Dermis microvascular lymphatic vessel endothelial cell (primary cell): ENCODE measurements around the gene RO60. TPM values are rescaled to one million over a fixed set of nuclear protein-coding genes. Genes with fewer than 3 reads are reported as not detected.
"Not testable (repeated sequence)": the region's sequence is repeated elsewhere in the genome, so short reads cannot be mapped to it uniquely, and the experiment has no call there.

Experiments used
- DNase-seq, 2 donors: peaks; one replicate each; pipeline versions ENCODE4 v3.0.0 to v3.0.0-alpha.2; 2010; ENCODE audit warnings: low read depth in 2 of 2
- total RNA-seq: library from RNA; depleted of rRNA; stranded (reverse); fragments of >200 nt; gene quantifications from 2 replicates; pipeline ENCODE4 v1.2.1, GENCODE V29; 2014

The RO60 gene
- 147 and 168 TPM in 2 replicates for total RNA-seq

DNA sequence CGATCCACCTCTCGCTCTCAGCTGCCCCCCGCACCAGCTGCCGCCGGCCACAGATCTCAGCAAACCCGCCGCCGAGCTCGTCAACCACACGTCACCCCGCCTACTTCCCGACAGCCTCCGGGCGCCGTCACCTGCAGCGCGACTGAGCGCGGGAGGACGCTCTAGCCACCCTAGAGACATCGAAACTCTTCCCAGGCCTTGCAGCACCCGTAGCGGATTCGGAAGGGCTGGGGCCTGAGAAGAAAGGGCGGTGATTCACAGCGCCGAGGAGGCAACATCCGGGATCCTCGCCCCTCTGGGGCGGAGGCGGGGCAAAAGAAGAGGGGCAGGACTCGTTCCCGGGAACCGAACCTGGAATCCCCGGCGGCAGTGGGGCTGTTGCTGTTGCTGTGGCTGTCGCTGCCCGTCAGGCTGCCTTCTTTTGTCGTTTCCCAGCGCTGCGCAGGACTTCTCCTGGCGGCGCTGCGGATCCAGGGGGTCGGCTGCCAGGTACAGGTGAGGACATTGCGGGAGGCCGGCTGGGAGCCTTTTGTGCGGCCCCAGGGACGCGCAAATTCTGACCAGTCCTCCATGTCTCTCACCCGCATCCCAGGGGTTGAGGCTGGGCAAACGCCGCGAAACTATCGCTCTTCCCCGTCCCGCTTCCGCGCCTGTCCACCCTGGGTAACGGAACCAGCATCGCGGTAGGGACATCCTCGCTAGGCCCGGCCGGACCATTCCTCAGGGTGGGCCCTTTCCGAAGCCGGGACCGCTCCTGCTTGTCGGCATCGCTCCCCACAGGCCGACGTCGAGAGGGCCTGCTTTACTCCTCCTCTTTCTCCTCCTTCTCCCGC lies at the start of gene RO60, which contains the start of gene UCHL5:
Gene RO60 (plus strand): TSS at position 331 of the 833 bp plus-strand sequence. CDS start 9,443 bp downstream, outside the sequence.
Gene UCHL5 (minus strand): TSS at position 79 of the 833 bp plus-strand sequence. CDS start 100 bp downstream, outside the sequence.
- DNase-seq, result peak; percentile 97 to 99

DNA sequence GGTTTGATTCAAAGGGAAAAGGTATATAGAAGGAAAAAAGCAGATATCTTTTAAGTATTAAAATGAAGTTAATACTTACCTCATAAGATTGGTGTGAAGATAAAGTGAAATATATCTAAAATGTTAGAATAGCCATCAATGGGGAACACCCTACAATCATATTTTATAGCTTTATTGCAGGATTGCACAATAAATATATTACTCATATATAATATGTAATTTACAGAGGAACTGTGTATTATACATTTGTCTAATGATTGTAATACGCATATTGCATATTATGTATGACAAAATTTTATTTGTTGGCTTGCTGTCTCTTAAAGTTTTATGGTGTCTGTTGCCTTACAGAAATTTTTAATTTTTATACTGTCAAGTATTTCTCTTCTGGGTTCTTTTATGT lies 48.0 kb upstream of the RO60 start:
- no peak for DNase-seq

DNA sequence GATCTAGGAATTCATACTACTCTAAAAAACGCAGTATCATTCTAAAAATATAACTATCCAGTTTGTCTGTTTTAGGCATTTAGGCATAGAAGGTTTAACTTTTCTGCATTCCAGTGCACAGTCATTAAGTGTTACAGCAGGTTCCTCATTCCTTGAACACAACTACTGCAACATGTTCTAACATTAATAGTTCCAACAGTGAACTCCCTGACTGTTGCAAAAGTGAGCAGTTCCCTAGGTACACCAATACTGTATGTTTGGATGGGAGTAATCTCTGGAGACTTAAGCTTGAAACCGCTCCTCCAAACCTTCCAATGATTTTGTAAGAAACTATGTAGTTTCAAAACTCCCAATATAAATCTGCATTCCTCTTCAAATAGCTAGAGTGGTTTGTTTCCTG lies 46.4 kb upstream of the RO60 start:
- no peak for DNase-seq

DNA sequence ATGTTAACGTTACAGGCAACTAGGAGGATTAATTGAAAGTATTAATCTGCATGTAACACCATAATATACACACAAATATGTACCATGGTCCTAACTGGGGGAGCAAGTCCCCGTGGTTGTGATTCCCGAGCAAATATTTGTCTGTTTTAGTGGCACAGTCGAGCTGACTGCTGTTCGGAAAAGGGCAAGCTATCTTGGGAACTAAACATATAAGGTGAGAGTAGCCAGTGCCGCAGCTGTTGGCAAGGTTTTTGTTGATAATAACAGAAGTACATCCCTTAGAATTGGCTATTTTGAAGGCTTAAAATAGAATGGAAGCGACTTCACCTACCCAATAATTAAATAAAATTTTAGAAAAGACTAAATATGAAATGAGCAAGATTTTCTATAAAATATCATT lies 45.7 kb upstream of the RO60 start:
- no peak for DNase-seq

DNA sequence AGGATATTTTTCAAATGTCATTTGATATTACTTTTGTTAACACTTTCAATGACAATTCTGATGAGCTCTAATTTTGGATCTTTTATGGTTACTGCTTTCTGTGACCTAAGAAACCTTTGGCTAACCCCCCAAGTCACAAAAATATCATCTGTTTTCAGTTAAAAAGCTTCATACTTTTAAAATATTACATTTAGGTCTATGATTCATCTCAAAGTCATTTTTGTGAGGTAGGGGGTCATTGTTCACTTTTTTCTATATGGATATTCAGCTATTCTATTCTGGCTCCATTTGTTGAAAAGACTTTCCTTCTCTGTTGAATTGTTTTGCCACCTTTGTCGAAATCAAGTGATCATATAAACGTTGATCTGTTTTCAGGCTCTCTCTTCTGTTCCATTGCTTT lies 45.0 kb upstream of the RO60 start:
- DNase-seq, result peak in 1 of 2 donors; percentile 9

DNA sequence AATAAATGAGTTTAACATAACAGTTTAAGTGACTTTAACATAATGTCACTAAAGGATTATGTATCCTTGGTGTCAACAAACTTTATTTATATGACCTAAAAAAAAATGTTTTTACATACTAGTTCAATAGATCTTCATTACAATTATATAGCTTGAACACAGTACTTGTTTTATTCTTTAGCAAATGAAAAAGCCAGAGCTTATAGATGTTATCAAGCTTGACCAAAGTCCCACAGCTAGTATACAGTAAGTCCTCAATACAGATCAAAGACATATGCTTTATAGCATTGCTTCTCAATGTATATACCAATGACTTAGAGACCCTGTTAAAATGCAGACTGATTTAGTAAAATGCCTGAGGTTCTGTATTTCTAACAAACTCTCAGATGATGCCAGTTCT lies 42.6 kb upstream of the RO60 start:
- no peak for DNase-seq

DNA sequence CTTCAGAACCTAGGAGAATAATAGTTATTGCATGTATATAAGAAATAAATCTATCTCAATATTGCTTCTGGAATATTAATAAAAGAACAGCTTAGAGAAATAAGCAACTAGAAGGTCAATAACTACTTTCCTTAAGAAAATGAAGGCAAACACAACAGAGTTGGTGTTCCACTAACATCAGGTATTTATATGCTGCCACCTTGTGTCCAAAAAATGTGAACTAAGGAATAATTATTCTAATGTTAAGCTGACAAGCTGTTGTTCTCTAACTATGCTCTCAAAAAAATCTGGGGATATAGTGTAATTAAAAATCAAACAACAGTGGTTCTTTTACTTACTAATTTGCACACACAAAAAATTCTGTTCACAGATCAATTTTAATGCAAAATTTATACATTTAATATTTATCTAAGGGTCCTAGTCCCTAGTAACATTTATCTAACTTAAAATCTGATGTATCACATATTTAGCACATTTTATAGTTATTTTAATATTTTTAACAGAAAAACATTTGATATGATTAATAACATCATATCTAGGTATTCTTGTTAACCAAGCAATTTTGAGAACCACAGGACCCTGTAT lies 39.9 kb upstream of the RO60 start:
- peak; percentile 55 to 71 for DNase-seq

DNA sequence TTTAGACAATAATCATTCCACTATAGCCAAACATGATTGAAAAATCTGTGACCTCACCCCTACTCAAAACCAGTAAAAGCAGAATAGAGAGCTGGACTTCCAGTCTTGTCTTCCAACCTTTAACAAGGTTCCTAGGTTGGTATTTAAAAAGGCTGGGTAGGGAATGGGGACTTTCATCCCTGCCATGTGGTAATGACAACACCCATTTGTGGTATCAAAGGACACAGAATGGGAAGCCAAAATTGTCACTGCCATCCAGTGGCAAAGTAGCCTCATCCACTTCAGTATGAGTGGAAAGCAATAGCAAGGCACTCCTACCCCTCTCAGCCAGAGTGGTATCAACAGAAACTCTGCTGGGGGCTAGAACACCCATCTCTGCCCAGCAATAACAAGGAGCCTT lies 34.2 kb upstream of the RO60 start:
- DNase-seq, result no peak

DNA sequence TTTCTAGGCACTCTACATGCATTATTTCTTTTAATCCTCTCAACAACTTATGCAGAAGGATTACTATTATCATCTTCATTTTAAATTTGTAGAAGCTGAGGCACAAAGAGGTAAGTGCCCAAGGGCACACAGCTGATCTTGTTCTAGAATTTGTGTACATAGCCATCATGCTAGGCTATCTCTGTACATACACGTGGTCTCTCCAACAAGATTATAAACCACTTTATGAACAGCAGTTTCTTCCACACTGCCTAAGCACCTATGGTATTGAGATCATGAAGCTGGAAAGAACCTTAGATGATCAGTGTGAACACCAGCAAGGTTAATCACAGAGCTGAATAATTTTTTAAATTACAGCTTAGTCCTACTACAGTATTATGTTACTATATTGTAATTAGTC lies 29.1 kb upstream of the RO60 start:
- no peak for DNase-seq

DNA sequence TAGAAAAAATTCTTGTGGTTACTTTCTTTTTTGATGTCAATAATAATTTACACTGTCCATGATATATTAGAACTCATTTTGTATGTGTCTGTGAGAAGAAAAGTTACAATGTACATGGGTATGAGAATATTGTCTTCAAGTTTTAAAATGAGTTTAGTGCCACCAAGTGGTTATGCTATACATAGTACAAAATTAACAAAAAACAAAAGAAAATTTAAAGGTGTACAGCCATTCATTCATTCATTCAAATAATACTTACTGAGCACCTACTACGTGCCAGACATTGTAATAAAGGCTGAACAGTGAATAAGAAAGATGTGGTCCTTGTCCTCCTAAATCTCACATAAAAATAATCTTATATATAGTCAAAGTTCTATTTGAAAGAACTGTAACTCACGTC lies 28.0 kb upstream of the RO60 start:
- peak; percentile 11 to 32 for DNase-seq

DNA sequence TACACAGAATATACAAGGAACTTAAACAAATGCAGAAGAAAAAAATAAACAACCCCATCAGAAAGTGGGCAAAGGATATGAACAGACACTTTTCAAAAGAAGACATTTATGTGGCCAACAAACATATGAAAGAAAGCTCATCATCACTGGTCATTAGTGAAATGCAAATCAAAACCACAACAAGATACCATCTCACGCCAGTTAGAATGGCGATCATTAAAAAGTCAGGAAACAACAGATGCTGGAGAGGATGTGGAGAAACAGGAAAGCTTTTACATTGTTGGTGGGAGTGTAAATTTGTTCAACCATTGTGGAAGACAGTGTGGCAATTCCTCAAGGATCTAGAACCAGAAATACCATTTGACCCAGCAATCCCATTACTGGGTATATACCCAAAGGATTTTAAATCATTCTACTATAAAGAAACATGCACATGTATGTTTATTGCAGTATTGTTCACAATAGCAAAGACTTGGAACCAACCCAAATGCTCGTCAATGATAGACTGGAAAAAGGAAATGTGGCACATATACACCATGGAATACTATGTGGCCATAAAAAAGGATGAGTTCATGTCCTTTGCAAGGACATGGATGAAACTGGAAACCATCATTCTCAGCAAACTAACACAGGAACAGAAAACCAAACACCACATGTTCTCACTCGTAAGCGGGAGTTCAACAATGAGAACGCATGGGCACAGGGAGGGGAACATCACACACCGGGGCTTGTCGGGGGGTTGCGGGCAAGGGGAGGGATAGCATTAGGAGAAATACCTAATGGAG lies 26.6 kb upstream of the RO60 start:
- DNase-seq, result not testable (repeated sequence)

DNA sequence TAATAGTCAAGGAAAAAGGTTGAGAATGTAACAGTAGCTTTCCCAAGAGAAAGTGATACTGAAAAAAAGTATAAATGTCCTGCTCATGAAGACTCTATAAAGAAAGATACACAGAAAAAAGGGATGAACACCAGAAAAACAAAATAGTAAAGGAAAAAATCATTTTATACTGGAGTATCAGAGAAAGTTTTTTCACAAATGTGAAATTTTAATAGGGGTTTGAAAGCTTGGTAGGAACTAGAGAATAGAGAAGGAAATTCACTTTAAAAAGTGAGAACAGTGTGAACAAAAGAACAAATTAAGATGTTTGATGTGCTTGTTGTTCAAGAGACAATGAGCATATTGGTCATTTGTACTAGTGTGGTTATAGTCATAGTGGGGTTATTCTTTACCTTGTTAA lies 25.8 kb upstream of the RO60 start:
- no peak for DNase-seq

DNA sequence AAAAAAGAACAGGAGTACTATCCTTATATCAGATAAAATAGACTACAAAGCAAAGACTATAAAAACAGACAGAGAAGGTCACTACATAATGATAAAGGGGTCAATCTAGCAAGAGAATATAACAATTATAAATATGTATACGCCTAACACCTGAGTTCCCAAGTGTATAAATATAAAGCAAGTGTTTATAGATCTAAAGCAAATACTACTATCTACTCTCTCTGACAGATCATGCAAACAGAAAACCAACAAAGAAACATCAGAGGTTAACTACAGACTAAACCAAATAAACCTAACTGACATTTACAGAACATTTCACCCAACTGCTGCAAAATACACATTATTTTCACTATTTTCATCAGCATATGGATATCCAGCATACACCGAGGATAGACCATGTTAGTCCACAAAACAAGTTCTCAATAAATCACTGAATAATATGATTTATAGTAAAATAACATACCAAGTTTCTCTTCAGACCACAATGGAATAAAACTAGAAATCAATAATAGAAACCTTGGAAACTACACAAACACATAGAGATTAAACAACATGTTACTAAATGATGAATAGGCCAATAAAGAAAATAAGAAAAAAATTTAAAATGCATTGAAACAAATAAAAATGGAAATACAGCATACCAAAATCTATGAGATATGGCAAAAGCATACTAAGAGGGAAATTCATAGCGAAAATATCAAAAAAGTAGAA lies 22.9 kb upstream of the RO60 start:
- DNase-seq, result no peak

DNA sequence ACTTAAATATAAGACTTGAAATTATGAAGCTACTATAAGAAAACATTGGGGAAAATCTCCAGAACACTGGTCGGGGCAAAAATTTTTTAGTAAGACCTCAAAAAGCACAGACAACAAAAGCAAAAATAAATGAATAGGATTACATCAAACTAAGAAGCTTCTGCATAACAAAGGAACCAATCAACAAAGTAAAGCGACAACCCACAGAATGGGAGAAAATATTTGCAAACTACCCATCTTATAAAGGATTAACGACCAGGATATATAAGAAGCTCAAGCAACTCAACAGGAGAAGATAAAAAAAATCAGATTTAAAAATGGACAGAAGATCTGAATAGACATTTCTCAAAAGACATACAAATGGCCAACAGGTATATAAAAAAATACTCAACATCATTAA lies 19.4 kb upstream of the RO60 start:
- DNase-seq, result no peak

DNA sequence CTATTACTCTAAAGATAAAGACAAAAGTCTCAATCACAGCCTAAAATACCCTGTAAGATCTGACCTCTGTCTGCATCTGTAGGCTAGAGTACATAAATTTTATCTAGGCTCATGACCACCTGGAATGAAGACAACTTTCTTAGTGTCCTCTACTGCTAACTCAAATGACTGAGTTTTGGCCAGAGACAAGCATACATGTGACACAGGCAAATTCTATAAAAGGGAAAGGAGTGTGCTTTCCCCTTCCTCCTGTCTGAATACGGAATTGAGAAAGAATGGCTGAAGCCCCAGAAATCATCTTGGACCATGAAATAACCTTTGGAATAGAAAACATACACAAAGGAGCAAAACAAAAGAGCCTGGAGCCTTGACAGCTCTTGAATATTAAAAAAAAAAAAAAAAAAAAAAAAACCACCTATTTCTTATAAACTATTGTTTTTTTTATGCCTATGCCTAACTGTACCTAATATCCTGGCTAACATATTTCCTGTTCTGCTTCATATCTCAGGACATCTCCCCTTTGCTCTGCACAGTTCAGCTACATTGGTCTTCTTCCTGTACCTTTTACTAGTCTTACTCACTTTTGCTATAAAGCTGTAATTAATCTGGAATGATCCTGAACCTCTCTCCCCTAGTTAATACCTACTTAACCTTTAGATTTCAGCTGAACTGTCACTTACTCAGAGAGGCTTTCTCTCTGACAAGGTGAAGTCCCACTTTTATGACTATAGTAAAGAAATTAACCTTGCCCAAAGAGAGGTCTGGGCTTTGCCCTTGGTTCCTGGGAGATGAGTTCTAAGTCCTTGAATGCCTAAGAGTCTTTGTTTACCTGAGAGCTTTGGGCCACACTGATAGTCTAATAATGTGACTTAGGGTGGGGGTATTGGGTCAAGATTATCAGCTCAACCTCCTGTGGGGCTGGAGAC lies 16.4 kb upstream of the RO60 start:
- DNase-seq, result no peak

DNA sequence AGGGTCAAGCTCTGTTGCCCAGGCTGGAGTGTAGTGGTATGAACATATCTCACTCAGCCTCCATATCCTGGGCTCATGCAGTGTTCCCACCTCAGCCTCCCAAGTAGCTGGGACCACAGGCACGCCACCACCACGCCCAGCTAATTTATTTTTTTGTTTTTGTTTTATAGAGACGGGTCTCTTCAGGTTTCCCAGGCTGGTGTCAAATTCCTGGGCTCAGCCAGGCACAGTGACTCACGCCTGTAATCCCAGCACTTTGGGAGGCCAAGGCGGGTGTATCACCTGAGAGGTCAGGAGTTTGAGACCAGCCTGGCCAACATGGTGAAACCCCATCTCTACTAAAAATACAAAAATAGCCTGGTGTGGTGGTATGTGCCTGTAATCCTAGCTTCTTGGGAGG lies 10.5 kb upstream of the RO60 start:
- DNase-seq, result not testable (repeated sequence)

DNA sequence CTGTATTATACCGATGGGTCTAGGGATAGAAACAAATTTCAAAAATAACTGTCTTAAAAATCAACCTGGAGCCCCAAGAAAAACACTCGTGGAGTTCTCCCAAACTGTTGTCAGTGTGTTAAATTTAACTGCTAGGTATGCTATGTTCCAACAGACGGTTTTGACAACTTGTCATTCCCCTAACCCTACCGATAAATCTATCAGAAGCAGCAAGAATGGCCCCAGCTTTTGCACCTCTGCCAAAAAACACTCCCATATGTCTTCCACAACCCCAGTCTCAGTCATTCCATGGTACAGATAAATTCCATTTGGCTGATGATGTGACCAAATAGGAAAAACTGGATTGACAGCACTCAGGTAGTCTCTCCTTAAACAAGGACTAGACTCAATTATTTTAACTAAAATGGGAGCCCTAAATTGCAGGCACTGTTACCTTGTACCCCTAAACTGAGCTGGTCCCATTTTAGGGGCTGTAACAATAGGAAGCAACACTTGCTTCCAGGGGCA lies 5.2 kb upstream of the RO60 start:
- no peak for DNase-seq

DNA sequence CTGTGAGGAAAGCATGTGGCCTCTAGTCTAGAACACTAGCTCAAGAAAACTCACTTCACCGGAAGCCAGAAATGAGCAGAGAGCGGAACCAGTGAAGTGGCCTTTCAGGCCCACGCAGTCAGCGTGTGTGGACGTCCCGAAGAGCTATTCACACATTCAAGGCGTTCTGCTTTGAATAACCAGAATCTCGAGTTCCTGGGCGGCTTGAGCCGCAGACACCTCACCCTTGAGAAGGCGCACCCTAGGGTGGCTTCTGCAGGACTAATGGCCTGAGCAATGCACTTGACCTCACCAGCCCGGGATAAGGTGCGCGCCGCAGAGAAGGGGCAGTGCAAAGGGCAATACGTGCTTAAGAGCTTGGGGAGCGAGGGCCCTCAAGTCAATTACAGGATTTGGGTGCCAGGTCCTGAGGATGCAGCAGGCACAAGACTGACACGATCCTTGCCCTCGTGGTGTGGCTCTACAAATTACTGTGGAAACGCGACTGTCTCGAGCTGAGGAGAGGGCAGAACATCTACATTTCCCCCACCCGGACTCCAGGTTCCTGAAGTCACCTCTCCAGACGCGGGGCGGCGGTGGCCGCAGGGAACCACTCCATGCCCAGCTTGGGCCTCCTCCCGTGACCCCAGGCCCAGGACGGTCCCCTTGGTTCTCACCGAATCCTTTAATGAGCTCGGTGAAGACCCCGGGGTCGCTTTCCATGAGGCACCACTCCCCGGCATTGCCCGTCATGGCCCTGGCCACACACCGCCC lies 707 bp upstream of the RO60 start:
- peak in 1 of 2 donors; percentile 54 for DNase-seq

DNA sequence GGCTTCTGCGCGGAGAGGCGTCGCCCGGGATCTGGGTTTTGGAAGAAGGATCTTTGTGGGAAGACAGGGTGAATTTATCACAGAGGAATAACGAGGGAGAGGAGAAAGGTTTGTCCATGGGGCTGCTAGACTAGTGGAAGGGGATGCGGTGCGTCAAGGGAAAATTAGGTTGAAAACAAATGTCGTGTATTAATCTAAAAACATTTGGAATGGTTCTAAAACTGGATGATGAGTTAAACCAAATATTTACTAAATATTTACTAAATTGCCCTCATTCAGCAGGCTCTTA lies 647 bp downstream of the RO60 start:
- DNase-seq, result no peak

DNA sequence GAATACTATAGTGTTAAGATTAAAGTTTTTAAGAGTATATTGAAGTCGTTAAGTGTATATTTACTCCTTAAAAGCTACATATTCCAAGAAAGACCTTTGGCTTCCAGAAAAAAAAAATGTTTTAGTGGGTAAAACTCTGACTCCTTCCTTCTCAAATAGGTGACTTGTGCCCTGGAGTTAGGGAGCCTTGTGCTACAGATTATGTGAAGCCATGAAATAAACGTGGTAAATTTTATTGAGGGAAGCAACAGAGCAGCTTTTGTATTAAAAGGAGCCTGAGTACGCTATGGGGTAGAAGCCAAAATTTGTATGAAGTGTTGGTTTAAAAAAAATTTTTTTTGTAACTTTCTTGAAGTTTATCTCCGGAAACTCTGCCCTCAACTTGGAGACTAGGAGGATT lies 994 bp downstream of the RO60 start:
- DNase-seq, result no peak
